Caco-2 (cell line): ENCODE measurements around the gene SLC7A5. TPM values are rescaled to one million over a fixed set of nuclear protein-coding genes. Genes with fewer than 3 reads are reported as not detected.
"Not testable (repeated sequence)": the region's sequence is repeated elsewhere in the genome, so short reads cannot be mapped to it uniquely, and the experiment has no call there.

Source experiments
- BruUV-seq: library from RNA; stranded (reverse); fragments of 400-500 nt; replicated peaks from 2 replicates; lab custom pipeline; 2021; lab: Mats Ljungman, UMichigan
- CTCF ChIA-PET: fragments of 300-600 bp; sonication (Branson Sonifier 250); formaldehyde crosslinking; loops from one replicate; lab custom pipeline; 2022; ENCODE audit warnings: antibody characterized with exemption; lab: Charles Lee
- POLR2A ChIA-PET: fragments of 300-600 bp; sonication (Branson Sonifier 250); formaldehyde crosslinking; loops from one replicate; lab custom pipeline; 2022; ENCODE audit warnings: antibody characterized with exemption; lab: Charles Lee
- DNase-seq, 2 experiments: peaks; one replicate each; pipeline versions ENCODE4 v3.0.0 to v3.0.0-alpha.2; 2020 to 2022
- H3K27me3 ChIP-seq: replicated peaks from 2 replicates; pipeline ENCODE4 v1.6.0; 2011; ENCODE audit warnings: low read length; ENCODE audit not compliant: control insufficient read depth, insufficient read depth
- H3K36me3 ChIP-seq: 2 replicates; pipeline ENCODE4 v1.5.1; 2011; ENCODE audit warnings: low read length; ENCODE audit not compliant: control insufficient read depth, insufficient read depth
- H3K4me1 ChIP-seq: fragments of 250-450 bp; sonication (Bioruptor Pico); 2 replicates; pipeline ENCODE4 v1.5.1; 2020; ENCODE audit warnings: mild to moderate bottlenecking
- H3K4me3 ChIP-seq: 2 replicates; pipeline ENCODE4 v1.5.1; 2011; ENCODE audit warnings: low read depth, mild to moderate bottlenecking, control low read depth, low read length
- H3K9me3 ChIP-seq: fragments of 250-450 bp; sonication (Bioruptor Pico); 2 replicates; pipeline ENCODE4 v1.5.1; 2020; ENCODE audit warnings: mild to moderate bottlenecking, moderate library complexity
- H3K27ac Mint-ChIP-seq: one replicate; pipeline ENCODE4 v1.8.0; 2022; ENCODE audit warnings: mixed read lengths; ENCODE audit not compliant: unreplicated experiment
- H3K27me3 Mint-ChIP-seq: one replicate; pipeline ENCODE4 v1.8.0; 2022; ENCODE audit warnings: mixed read lengths; ENCODE audit not compliant: insufficient read depth, unreplicated experiment
- H3K36me3 Mint-ChIP-seq: one replicate; pipeline ENCODE4 v1.8.0; 2022; ENCODE audit warnings: mild to moderate bottlenecking, mixed read lengths; ENCODE audit not compliant: insufficient read depth, unreplicated experiment
- H3K4me1 Mint-ChIP-seq: one replicate; pipeline ENCODE4 v1.8.0; 2022; ENCODE audit warnings: low read depth, mixed read lengths; ENCODE audit not compliant: unreplicated experiment
- H3K4me3 Mint-ChIP-seq: one replicate; pipeline ENCODE4 v1.8.0; 2022; ENCODE audit warnings: mild to moderate bottlenecking, moderate library complexity, mixed read lengths; ENCODE audit not compliant: unreplicated experiment
- H3K9me3 Mint-ChIP-seq: one replicate; pipeline ENCODE4 v1.8.0; 2022; ENCODE audit warnings: mixed read lengths; ENCODE audit not compliant: unreplicated experiment
- intact Hi-C: fragments of 100-400 bp; cut with micrococcal nuclease; formaldehyde crosslinking; loops from one replicate; pipeline ENCODE4 v1.10.0; 2022; ENCODE audit not compliant: unreplicated experiment
- total RNA-seq: library from RNA; stranded (reverse); gene quantifications from 2 replicates; pipeline ENCODE4 v1.2.3, GENCODE V29; 2022
- TF ChIP-seq, protein P1 (sequence below), 2 experiments: fragments of 200-600 bp in 1 of 2; IDR thresholded peaks; 1 replicate in 1 of 2; 2 replicates in 1 of 2; pipeline versions ENCODE4 v1.5.1 to v1.8.0; 2011 to 2022; ENCODE audit warnings: antibody characterized with exemption in 1 of 2, control low read depth in 1 of 2, inconsistent platforms in 1 of 2, low read depth in 1 of 2, low read length in 1 of 2, mild to moderate bottlenecking in 1 of 2, moderate library complexity in 1 of 2; ENCODE audit not compliant: insufficient read depth in 1 of 2, severe bottlenecking in 1 of 2, unreplicated experiment in 1 of 2

The SLC7A5 gene
- total RNA-seq, 1 experiment from 2014 or later: 534 TPM

DNA sequence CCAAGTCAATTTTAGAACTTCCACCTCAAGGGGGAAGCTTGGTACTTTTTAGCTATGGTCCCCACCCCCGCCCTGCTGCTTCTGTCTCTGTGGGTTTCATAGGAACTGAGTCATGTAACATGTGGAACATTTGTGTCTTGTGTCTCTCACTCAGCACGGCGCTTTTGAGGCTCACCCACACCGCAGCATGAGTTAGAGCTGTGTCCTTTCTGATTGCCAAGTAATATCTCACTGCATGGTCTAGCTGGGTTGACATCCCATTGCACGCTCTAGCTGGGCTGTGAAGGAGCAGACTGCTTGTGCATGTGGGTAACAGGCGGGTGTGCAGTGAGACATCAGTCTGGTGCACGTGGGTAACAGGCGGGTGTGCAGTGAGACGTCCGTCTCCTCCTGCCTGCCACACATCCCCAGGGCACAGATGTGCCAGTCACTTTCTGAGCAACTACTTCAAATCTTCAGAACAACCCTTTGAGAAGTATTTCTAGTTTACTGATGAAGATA lies 26.4 kb upstream of the SLC7A5 start:
- Mint-ChIP-seq H3K27ac (no peak overlapping the region), H3K4me1 (peaks cover 5% of the 10 kb centered on the region), H3K36me3 (no peaks in the 10 kb centered on the region), H3K27me3 (no peaks in the 10 kb centered on the region), H3K9me3 (no peaks in the 10 kb centered on the region), H3K4me3 (no peak overlapping the region)
- ChIA-PET CTCF (interaction anchor here (0.6 kb wide), 1 partner anchor 1459 kb away, joined by 3 read pairs; no protein-coding TSS in a partner anchor), POLR2A (no interaction called here)
- TF ChIP-seq, protein P1, sequence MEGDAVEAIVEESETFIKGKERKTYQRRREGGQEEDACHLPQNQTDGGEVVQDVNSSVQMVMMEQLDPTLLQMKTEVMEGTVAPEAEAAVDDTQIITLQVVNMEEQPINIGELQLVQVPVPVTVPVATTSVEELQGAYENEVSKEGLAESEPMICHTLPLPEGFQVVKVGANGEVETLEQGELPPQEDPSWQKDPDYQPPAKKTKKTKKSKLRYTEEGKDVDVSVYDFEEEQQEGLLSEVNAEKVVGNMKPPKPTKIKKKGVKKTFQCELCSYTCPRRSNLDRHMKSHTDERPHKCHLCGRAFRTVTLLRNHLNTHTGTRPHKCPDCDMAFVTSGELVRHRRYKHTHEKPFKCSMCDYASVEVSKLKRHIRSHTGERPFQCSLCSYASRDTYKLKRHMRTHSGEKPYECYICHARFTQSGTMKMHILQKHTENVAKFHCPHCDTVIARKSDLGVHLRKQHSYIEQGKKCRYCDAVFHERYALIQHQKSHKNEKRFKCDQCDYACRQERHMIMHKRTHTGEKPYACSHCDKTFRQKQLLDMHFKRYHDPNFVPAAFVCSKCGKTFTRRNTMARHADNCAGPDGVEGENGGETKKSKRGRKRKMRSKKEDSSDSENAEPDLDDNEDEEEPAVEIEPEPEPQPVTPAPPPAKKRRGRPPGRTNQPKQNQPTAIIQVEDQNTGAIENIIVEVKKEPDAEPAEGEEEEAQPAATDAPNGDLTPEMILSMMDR (IDR thresholded peaks at IDR 0.05; ENCODE audit: insufficient read depth in 1 of 2, low read depth in 1 of 2, low read length in 1 of 2, severe bottlenecking in 1 of 2, unreplicated experiment in 1 of 2): no peak
- Histone ChIP-seq H3K4me3 (no peak overlapping the region), H3K4me1 (0 out of 2 replicates have a peak, but pooled peaks cover 6% of the 10 kb centered on the region), H3K27me3 (no peaks in the 10 kb centered on the region), H3K36me3 (no peaks in the 10 kb centered on the region), H3K9me3 (no peaks in the 10 kb centered on the region)
- intact Hi-C loops: no loop called here
- no TSS peak for BruUV-seq
- no peak for DNase-seq

DNA sequence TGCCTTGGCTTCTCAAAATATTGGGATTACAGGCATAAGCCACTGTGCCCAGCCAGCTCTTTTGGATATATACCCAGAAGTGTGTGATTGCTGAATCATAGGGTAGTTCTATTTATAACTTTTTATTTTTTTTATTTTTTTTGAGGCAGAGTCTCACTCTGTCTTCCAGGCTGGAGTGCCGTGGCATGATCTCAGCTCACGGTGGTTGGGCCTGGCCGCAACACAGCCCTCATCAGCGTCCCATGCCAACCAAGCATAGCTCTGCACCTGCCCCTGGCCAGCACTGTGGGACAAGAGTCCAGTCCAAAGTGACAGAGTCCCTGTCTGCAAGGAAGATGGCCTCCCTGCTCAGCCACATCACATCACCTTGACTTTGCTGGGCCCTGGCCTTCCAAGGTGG lies 24.7 kb upstream of the SLC7A5 start:
- H3K4me3 ChIP-seq, POLR2A ChIA-PET, intact Hi-C loops, H3K36me3 ChIP-seq, H3K27me3 Mint-ChIP-seq, H3K4me1 ChIP-seq, H3K27me3 ChIP-seq, H3K4me1 Mint-ChIP-seq, H3K9me3 ChIP-seq, H3K4me3 Mint-ChIP-seq, DNase-seq, BruUV-seq, H3K36me3 Mint-ChIP-seq, H3K27ac Mint-ChIP-seq, H3K9me3 Mint-ChIP-seq: not testable (repeated sequence)
- CTCF ChIA-PET: interaction anchor here (0.6 kb wide), 1 partner anchor 10 kb away, joined by 3 read pairs; no protein-coding TSS in a partner anchor

DNA sequence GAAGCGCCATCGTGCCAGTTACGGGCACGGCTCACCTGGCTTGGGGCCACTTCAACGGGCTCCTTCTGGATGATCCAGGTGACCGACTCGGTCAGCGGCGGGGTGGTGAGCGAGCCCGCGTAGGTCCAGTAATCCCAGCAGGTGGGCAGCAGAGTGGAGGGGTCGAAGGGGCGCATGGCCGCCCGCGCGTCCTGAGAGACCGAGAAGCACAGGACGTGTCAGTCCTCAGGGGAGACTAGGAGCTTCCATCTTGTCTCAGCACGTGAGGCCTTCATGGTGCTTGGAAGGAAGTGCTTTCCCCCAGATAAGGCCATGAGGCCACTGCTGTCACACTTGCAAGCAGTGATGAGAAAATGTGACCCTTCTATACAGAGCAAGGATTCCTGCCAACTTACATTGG lies 22.5 kb upstream of the SLC7A5 start:
- no peaks in the 10 kb centered on the region for H3K9me3 ChIP-seq
- H3K27me3 ChIP-seq: no peaks in the 10 kb centered on the region
- Mint-ChIP-seq H3K9me3 (no peaks in the 10 kb centered on the region), H3K27ac (peak overlapping the region; percentile 39), H3K4me1 (no peaks in the 10 kb centered on the region), H3K27me3 (no peaks in the 10 kb centered on the region), H3K36me3 (no peaks in the 10 kb centered on the region), H3K4me3 (no peak overlapping the region)
- H3K4me3 ChIP-seq: no peak overlapping the region
- no peak for DNase-seq
- no peaks in the 10 kb centered on the region for H3K36me3 ChIP-seq
- no peaks in the 10 kb centered on the region for H3K4me1 ChIP-seq
- ChIA-PET POLR2A (no interaction called here), CTCF (no interaction called here)
- TF ChIP-seq, protein P1 (IDR thresholded peaks at IDR 0.05; ENCODE audit: insufficient read depth in 1 of 2, low read depth in 1 of 2, low read length in 1 of 2, severe bottlenecking in 1 of 2, unreplicated experiment in 1 of 2): no peak
- no TSS peak for BruUV-seq
- intact Hi-C loops: no loop called here

DNA sequence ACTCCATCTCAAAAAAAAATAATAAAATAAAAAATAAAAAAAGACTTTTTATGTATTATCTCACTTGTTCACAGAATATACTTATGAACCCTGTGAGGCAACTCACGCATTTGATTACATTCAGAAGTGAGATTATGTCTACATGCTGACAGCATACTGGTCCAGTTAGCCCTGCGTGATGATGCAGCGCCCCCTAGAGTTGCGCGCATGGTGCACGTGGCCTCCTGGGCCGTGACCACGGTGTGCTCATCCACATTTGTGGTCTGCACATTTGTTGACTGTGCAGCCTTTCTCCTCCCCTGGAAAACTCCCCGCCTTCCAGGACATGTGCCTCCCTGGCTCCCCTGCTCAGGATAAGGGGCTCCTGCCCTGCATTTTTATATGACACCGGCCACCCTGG lies 20.5 kb upstream of the SLC7A5 start:
- H3K27me3 ChIP-seq, H3K27me3 Mint-ChIP-seq, H3K4me1 ChIP-seq, H3K4me3 Mint-ChIP-seq, H3K9me3 ChIP-seq, H3K36me3 Mint-ChIP-seq, H3K27ac Mint-ChIP-seq, H3K36me3 ChIP-seq, H3K4me1 Mint-ChIP-seq, BruUV-seq, intact Hi-C loops, H3K4me3 ChIP-seq, POLR2A ChIA-PET, H3K9me3 Mint-ChIP-seq: not testable (repeated sequence)
- CTCF ChIA-PET: interaction anchor here (0.6 kb wide), 1 partner anchor 8 kb away, joined by 17 read pairs; no protein-coding TSS in a partner anchor
- peak in 1 of 2 experiments; percentile 46 for DNase-seq

DNA sequence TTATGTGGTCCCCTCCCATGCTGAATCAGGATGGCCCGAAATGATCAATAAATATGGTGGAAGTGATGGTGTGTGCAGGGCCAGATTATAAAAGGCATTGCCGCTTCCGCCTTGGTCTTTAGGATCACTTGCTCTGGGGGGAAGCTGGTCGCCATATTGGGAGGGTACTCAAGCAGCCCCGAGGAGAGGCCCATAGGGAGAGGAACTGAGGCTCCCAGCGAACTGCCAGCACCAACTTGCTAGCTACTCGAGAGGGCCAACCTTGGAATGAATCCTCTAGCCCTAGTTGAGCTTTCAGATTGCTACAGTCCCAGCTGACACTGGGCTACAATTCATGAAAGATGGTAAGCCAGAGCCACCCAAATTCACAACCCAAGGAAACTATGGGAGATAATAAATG lies 19.0 kb upstream of the SLC7A5 start:
- H3K4me3 Mint-ChIP-seq, H3K9me3 Mint-ChIP-seq, H3K9me3 ChIP-seq, H3K27me3 Mint-ChIP-seq, H3K27me3 ChIP-seq, H3K36me3 Mint-ChIP-seq, H3K36me3 ChIP-seq, CTCF ChIA-PET, H3K4me1 ChIP-seq, H3K4me3 ChIP-seq, intact Hi-C loops, DNase-seq, BruUV-seq, H3K4me1 Mint-ChIP-seq, H3K27ac Mint-ChIP-seq: not testable (repeated sequence)
- POLR2A ChIA-PET: interaction anchor here (0.6 kb wide), 1 partner anchor 16 kb away, joined by 5 read pairs; no protein-coding TSS in a partner anchor

DNA sequence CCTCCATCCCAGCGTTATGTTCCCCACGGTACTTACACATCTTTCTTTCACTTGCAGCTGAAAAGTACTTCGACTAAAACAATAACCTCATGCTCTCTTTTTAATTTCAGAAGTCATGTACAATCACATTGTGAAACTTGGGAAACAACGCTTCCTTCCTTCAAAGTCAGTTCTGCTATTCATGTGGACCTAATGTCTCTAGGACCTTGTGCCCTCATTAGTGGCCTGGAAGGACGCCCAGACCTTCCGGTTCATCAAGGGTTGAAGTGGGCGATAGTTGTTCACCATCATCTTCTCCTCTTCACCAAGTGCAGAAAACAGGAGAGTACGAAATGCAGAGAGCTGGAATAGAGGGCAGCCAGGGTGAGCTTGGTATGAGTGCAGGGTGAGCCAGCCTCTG lies 18.6 kb upstream of the SLC7A5 start:
- H3K4me1 ChIP-seq, H3K4me3 ChIP-seq, H3K4me3 Mint-ChIP-seq, BruUV-seq, H3K27ac Mint-ChIP-seq, H3K27me3 ChIP-seq, H3K9me3 Mint-ChIP-seq, H3K27me3 Mint-ChIP-seq, H3K4me1 Mint-ChIP-seq, POLR2A ChIA-PET, H3K36me3 Mint-ChIP-seq, CTCF ChIA-PET, H3K36me3 ChIP-seq, intact Hi-C loops, H3K9me3 ChIP-seq, DNase-seq: not testable (repeated sequence)
